Keratinocyte (primary cell): ENCODE data around the gene MRPL40. TPM values are rescaled to one million over a fixed set of nuclear protein-coding genes. Genes with fewer than 3 reads are reported as not detected.

Source experiments
- DNase-seq: peaks from one replicate; pipeline ENCODE4 v3.0.0-alpha.2; 2011; ENCODE audit warnings: low read depth, missing footprints, low spot score
- FAIRE-seq: peaks from 2 replicates; lab custom pipeline; 2011; peaks lifted over from hg19 to GRCh38; lab: Jason Lieb, UNC
- H2AFZ ChIP-seq: 2 replicates; pipeline ENCODE4 v1.6.0; 2012; ENCODE audit warnings: low read length, control low read depth, inconsistent platforms; ENCODE audit not compliant: control insufficient read depth
- H3K27ac ChIP-seq: 2 replicates; pipeline ENCODE4 v1.5.1; 2011; ENCODE audit warnings: low read length; ENCODE audit not compliant: control insufficient read depth, insufficient read depth
- H3K27me3 ChIP-seq: 3 replicates; pipeline ENCODE4 v1.6.0; 2011; ENCODE audit warnings: low read length; ENCODE audit not compliant: control insufficient read depth, insufficient read depth; ENCODE audit errors: extremely low read depth
- H3K36me3 ChIP-seq, 2 experiments: 2 replicates in 1 of 2; 3 replicates in 1 of 2; pipeline ENCODE4 v1.5.1; 2011; ENCODE audit warnings: low read length in 2 of 2, mild to moderate bottlenecking in 1 of 2; ENCODE audit not compliant: control insufficient read depth in 2 of 2, insufficient read depth in 2 of 2; ENCODE audit errors: extremely low read depth in 1 of 2
- H3K4me1 ChIP-seq: 3 replicates; pipeline ENCODE4 v1.5.1; 2011; ENCODE audit warnings: low read length; ENCODE audit not compliant: control insufficient read depth, insufficient read depth; ENCODE audit errors: extremely low read depth
- H3K4me2 ChIP-seq: 3 replicates; pipeline ENCODE4 v1.6.0; 2011; ENCODE audit warnings: low read depth, low read length; ENCODE audit not compliant: control insufficient read depth, insufficient read depth; ENCODE audit errors: extremely low read depth
- H3K4me3 ChIP-seq, 3 experiments: fragments of 200-600 bp in 1 of 3; sonication (generic) in 1 of 3; 2 replicates in 2 of 3; 3 replicates in 1 of 3; pipeline ENCODE4 v1.5.1; 2011 to 2016; ENCODE audit warnings: low read length in 3 of 3, mild to moderate bottlenecking in 3 of 3, control low read depth in 2 of 3, inconsistent platforms in 1 of 3, low read depth in 1 of 3, mixed read lengths in 1 of 3, mixed run types in 1 of 3, moderate library complexity in 1 of 3; ENCODE audit not compliant: control insufficient read depth in 2 of 3, insufficient read depth in 2 of 3; ENCODE audit errors: extremely low read depth in 1 of 3
- H3K79me2 ChIP-seq: 2 replicates; pipeline ENCODE4 v1.6.0; 2012; ENCODE audit warnings: low read length; ENCODE audit not compliant: control insufficient read depth, insufficient read depth
- H3K9ac ChIP-seq: 3 replicates; pipeline ENCODE4 v1.6.0; 2011; ENCODE audit warnings: low read length; ENCODE audit not compliant: control insufficient read depth, insufficient read depth; ENCODE audit errors: extremely low read depth
- H3K9me1 ChIP-seq: 3 replicates; pipeline ENCODE4 v1.6.0; 2011; ENCODE audit warnings: low read length; ENCODE audit not compliant: control insufficient read depth, insufficient read depth; ENCODE audit errors: extremely low read depth
- H3K9me3 ChIP-seq: 2 replicates; pipeline ENCODE4 v1.5.1; 2012; ENCODE audit warnings: low read depth, low read length; ENCODE audit not compliant: control insufficient read depth
- H4K20me1 ChIP-seq: 3 replicates; pipeline ENCODE4 v1.6.0; 2011; ENCODE audit warnings: low read length; ENCODE audit not compliant: control insufficient read depth, insufficient read depth; ENCODE audit errors: extremely low read depth
- CTCF ChIP-seq, 3 experiments: IDR thresholded peaks in 1 of 3; conservative IDR thresholded peaks in 1 of 3; optimal IDR thresholded peaks in 1 of 3; 2 replicates in 2 of 3; 3 replicates in 1 of 3; pipeline versions ENCODE3 to v1.5.1; 2011; ENCODE audit warnings: low read length in 3 of 3, mild to moderate bottlenecking in 3 of 3, moderate library complexity in 2 of 3, control low read depth in 1 of 3, inconsistent platforms in 1 of 3; ENCODE audit not compliant: insufficient read depth in 2 of 3; ENCODE audit errors: extremely low read depth in 1 of 3
- EZH2 ChIP-seq: IDR thresholded peaks from one replicate; pipeline ENCODE4 v1.6.1; 2012; ENCODE audit warnings: inconsistent platforms, mild to moderate bottlenecking, low read length, moderate library complexity
- dilution Hi-C: fragments of 300-500 bp; cut with MboI; formaldehyde crosslinking; loops from one replicate; pipeline ENCODE4 v1.7.0; 2020; ENCODE audit warnings: low sequenced_read_pairs; ENCODE audit not compliant: extremely low pct_ligation_motif_present
- polyA minus RNA-seq, 3 experiments: library from RNA; depleted of rRNA, polyadenylated mRNA; stranded (reverse); fragments of >200 nt; gene quantifications; 1 replicate in 1 of 3; 2 replicates in 1 of 3; 3 replicates in 1 of 3; pipeline ENCODE4 v1.2.3, GENCODE V29; 2011
- polyA plus RNA-seq, 5 experiments: library from polyadenylated mRNA; depleted of rRNA in 3 of 5; stranded (reverse) in 3 of 5; stranded (forward) in 1 of 5; unstranded in 1 of 5; fragments of >200 nt; gene quantifications; 1 replicate in 1 of 5; 2 replicates in 3 of 5; 3 replicates in 1 of 5; pipeline versions ENCODE4 v1.2.1 to v1.2.3, GENCODE V29; 2011 to 2012; ENCODE audit warnings: missing spikeins in 2 of 5, low read depth in 1 of 5, low replicate concordance in 1 of 5

Gene MRPL40
- polyA plus RNA-seq (37.7 to 48.8 TPM (median 46.3 TPM) in 3 replicates), polyA minus RNA-seq (8.9 to 14.4 TPM (median 12.8 TPM) in 3 replicates)
- 24.1 TPM for polyA plus RNA-seq (2011; ENCODE audit: low read depth)
- polyA plus RNA-seq (2011; cell fraction: cytosol; rRNA removed): 38.2 and 57.6 TPM in 2 replicates
- polyA plus RNA-seq (2011; cell fraction: nucleus; rRNA removed): 16.1 and 17.9 TPM in 2 replicates
- polyA plus RNA-seq (2012; ENCODE audit: low replicate concordance): 31.2 and 46.6 TPM in 2 replicates
- 14.6 TPM for polyA minus RNA-seq (2011; cell fraction: cytosol; rRNA and poly(A)+ RNA removed)
- 2.6 and 4.3 TPM in 2 replicates for polyA minus RNA-seq (2011; cell fraction: nucleus; rRNA and poly(A)+ RNA removed)

GRCh38 chr22:19432133-19432851 lies at the start of gene MRPL40:
Gene MRPL40, plus strand, starts transcription at chr22:19432545. Its CDS starts 10 bp downstream, at chr22:19432555.
- no peak for TF ChIP-seq CTCF (optimal IDR thresholded peaks at IDR 0.05 in 1 of 3, IDR thresholded peaks at IDR 0.05 in 1 of 3, conservative IDR thresholded peaks at IDR 0.05 in 1 of 3; ENCODE audit: extremely low read depth in 1 of 3, insufficient read depth in 2 of 3, low read length in 3 of 3)
- TF ChIP-seq EZH2: no peak
- Histone ChIP-seq H3K4me1 (peaks cover 25% of the 10 kb centered on the region), H4K20me1 (peaks cover 12% of the 10 kb centered on the region), H3K27me3 (no peaks in the 10 kb centered on the region), H3K9me3 (no peaks in the 10 kb centered on the region), H3K36me3 (peaks cover 7 to 23% of the 10 kb centered on the region in 2 experiments), H3K79me2 (peaks cover 38% of the 10 kb centered on the region), H2AFZ (peak within 1 kb of the TSS; percentile 96), H3K9ac (peak within 1 kb of the TSS; percentile 96), H3K4me3 (peak within 1 kb of the TSS; percentile 79 to 97 (median 92)), H3K27ac (peak within 1 kb of the TSS; percentile 94), H3K4me2 (peak within 1 kb of the TSS; percentile 66), H3K9me1 (peaks cover 2% of the 10 kb centered on the region)
- DNase-seq: peak; percentile 68
- FAIRE-seq: no peak
- dilution Hi-C loops: no loop called here

GRCh38 chr22:19383292-19383691 lies 49.1 kb upstream of the MRPL40 start:
- no peak overlapping the region for H2AFZ ChIP-seq
- no peaks in the 10 kb centered on the region for H4K20me1 ChIP-seq
- no peaks in the 10 kb centered on the region for H3K27me3 ChIP-seq
- H3K79me2 ChIP-seq: no peaks in the 10 kb centered on the region
- DNase-seq: no peak
- H3K4me1 ChIP-seq: no peaks in the 10 kb centered on the region
- no peak overlapping the region for H3K4me2 ChIP-seq
- TF ChIP-seq CTCF (optimal IDR thresholded peaks at IDR 0.05 in 1 of 3, IDR thresholded peaks at IDR 0.05 in 1 of 3, conservative IDR thresholded peaks at IDR 0.05 in 1 of 3; ENCODE audit: extremely low read depth in 1 of 3, insufficient read depth in 2 of 3, low read length in 3 of 3) (no peak), EZH2 (no peak)
- dilution Hi-C loops: no loop called here
- H3K27ac ChIP-seq: no peak overlapping the region
- H3K36me3 ChIP-seq: peaks cover 36 to 44% of the 10 kb centered on the region in 2 experiments
- no peak overlapping the region for H3K4me3 ChIP-seq
- no peaks in the 10 kb centered on the region for H3K9me3 ChIP-seq
- no peaks in the 10 kb centered on the region for H3K9me1 ChIP-seq
- FAIRE-seq: no peak
- H3K9ac ChIP-seq: no peak overlapping the region
